ENCODE measurements around the gene WDR81. TPM values are rescaled to one million over a fixed set of nuclear protein-coding genes. Genes with fewer than 3 reads are reported as not detected.

Gene WDR81
- total RNA-seq, 2 experiments from 2014 or later = 19.1 to 24.4 TPM

GRCh38 chr17:1754430-1755112 lies 30.1 kb downstream of the WDR81 start:
- no peak overlapping the region for H3K27ac ChIP-seq (ENCODE audit: low read depth, low read length, poor library complexity, severe bottlenecking)
- no peak overlapping the region for H2AFZ ChIP-seq (ENCODE audit: low read length)
- no peaks in the 10 kb centered on the region for H3K4me1 ChIP-seq (ENCODE audit: insufficient read depth, low read length, poor library complexity, severe bottlenecking)
- H3K4me3 ChIP-seq (ENCODE audit: low read depth, low read length, poor library complexity, severe bottlenecking) = no peak overlapping the region
- no peak for DNase-seq (ENCODE audit: low spot score)
- no peaks in the 10 kb centered on the region for H3K9me3 ChIP-seq (ENCODE audit: low read length)
- H3K36me3 ChIP-seq (ENCODE audit: insufficient read depth, low read length) = no peaks in the 10 kb centered on the region
- POLR2A ChIA-PET = no interaction called here
- intact Hi-C loops (cut with micrococcal nuclease; ENCODE audit: unreplicated experiment) = no loop called here
- no peak for TF ChIP-seq EZH2phosphoT487 (IDR thresholded peaks at IDR 0.05; ENCODE audit: borderline replicate concordance, low read depth, low read length)
- TF ChIP-seq CTCF (conservative IDR thresholded peaks at IDR 0.05; ENCODE audit: low read length) = no peak
- H3K4me2 ChIP-seq (ENCODE audit: low read length) = no peak overlapping the region
- CTCF ChIA-PET (ENCODE audit: unreplicated experiment) = interaction anchor here (1.2 kb wide), 1 partner anchor 12 kb away, joined by 4 read pairs; no protein-coding TSS in a partner anchor
- BruUV-seq (replicated peaks) = no TSS peak
- no peaks in the 10 kb centered on the region for H3K79me2 ChIP-seq (ENCODE audit: insufficient read depth, low read depth, low read length)
- H3K9me2 ChIP-seq (ENCODE audit: insufficient read depth, low read length) = no peaks in the 10 kb centered on the region
- H4K20me1 ChIP-seq (ENCODE audit: insufficient read depth, low read length) = no peaks in the 10 kb centered on the region

GRCh38 chr17:1755252-1755826 lies 30.8 kb downstream of the WDR81 start:
- H3K9me3 ChIP-seq (ENCODE audit: low read length) = no peaks in the 10 kb centered on the region
- TF ChIP-seq EZH2phosphoT487 (IDR thresholded peaks at IDR 0.05; ENCODE audit: borderline replicate concordance, low read depth, low read length) = no peak
- no peak for TF ChIP-seq CTCF (conservative IDR thresholded peaks at IDR 0.05; ENCODE audit: low read length)
- POLR2A ChIA-PET = no interaction called here
- no peak overlapping the region for H3K4me2 ChIP-seq (ENCODE audit: low read length)
- H3K9me2 ChIP-seq (ENCODE audit: insufficient read depth, low read length) = no peaks in the 10 kb centered on the region
- no peaks in the 10 kb centered on the region for H3K4me1 ChIP-seq (ENCODE audit: insufficient read depth, low read length, poor library complexity, severe bottlenecking)
- intact Hi-C loops (cut with micrococcal nuclease; ENCODE audit: unreplicated experiment) = no loop called here
- H4K20me1 ChIP-seq (ENCODE audit: insufficient read depth, low read length) = no peaks in the 10 kb centered on the region
- DNase-seq (ENCODE audit: low spot score) = no peak
- CTCF ChIA-PET (ENCODE audit: unreplicated experiment) = interaction anchor here (1.2 kb wide), 1 partner anchor 11 kb away, joined by 4 read pairs; no protein-coding TSS in a partner anchor
- H3K4me3 ChIP-seq (ENCODE audit: low read depth, low read length, poor library complexity, severe bottlenecking) = no peak overlapping the region
- no peaks in the 10 kb centered on the region for H3K79me2 ChIP-seq (ENCODE audit: insufficient read depth, low read depth, low read length)
- no TSS peak for BruUV-seq (replicated peaks)
- no peak overlapping the region for H3K27ac ChIP-seq (ENCODE audit: low read depth, low read length, poor library complexity, severe bottlenecking)
- H2AFZ ChIP-seq (ENCODE audit: low read length) = no peak overlapping the region
- H3K36me3 ChIP-seq (ENCODE audit: insufficient read depth, low read length) = no peaks in the 10 kb centered on the region

- Histone ChIP-seq H3K4me1 (ENCODE audit: insufficient read depth, low read length, poor library complexity, severe bottlenecking) (no peaks in the 10 kb centered on the region), H3K79me2 (ENCODE audit: insufficient read depth, low read depth, low read length) (no peaks in the 10 kb centered on the region), H3K4me2 (ENCODE audit: low read length) (no peak overlapping the region), H2AFZ (ENCODE audit: low read length) (no peak overlapping the region), H3K9me2 (ENCODE audit: insufficient read depth, low read length) (no peaks in the 10 kb centered on the region), H3K4me3 (ENCODE audit: low read depth, low read length, poor library complexity, severe bottlenecking) (no peak overlapping the region), H3K9me3 (ENCODE audit: low read length) (no peaks in the 10 kb centered on the region), H4K20me1 (ENCODE audit: insufficient read depth, low read length) (no peaks in the 10 kb centered on the region), H3K27ac (ENCODE audit: low read depth, low read length, poor library complexity, severe bottlenecking) (no peak overlapping the region), H3K36me3 (ENCODE audit: insufficient read depth, low read length) (no peaks in the 10 kb centered on the region)
- intact Hi-C loops (cut with micrococcal nuclease; ENCODE audit: unreplicated experiment) = no loop called here
- BruUV-seq (replicated peaks) = no TSS peak
- no peak for DNase-seq (ENCODE audit: low spot score)
- TF ChIP-seq EZH2phosphoT487 (IDR thresholded peaks at IDR 0.05; ENCODE audit: borderline replicate concordance, low read depth, low read length) (no peak), CTCF (conservative IDR thresholded peaks at IDR 0.05; ENCODE audit: low read length) (no peak)
- ChIA-PET CTCF (ENCODE audit: unreplicated experiment) (no interaction called here), POLR2A (no interaction called here)
These were observed 31.3 kb downstream of the WDR81 start for GRCh38 chr17:1755827-1756262.

All from OCI-LY7 (cell line).